Neutrophil (primary cell): ENCODE results near the gene KLHL21.
A peak's percentile ranks its signal among the peaks of the same experiment; 100 is the strongest.
"Not testable (repeated sequence)": the region's sequence is repeated elsewhere in the genome, so short reads cannot be mapped to it uniquely, and the experiment has no call there.

Experiments
- H3K27ac ChIP-seq: fragments of 200-600 bp; sonication (generic); 2 replicates; pipeline ENCODE4 v1.5.1; 2016; ENCODE audit warnings: mild to moderate bottlenecking, moderate library complexity
- H3K27me3 ChIP-seq: fragments of 200-600 bp; sonication (generic); 2 replicates; pipeline ENCODE4 v1.6.0; 2016; ENCODE audit warnings: mild to moderate bottlenecking
- H3K36me3 ChIP-seq: fragments of 200-600 bp; sonication (generic); 2 replicates; pipeline ENCODE4 v1.5.1; 2017
- H3K4me1 ChIP-seq, 2 experiments: fragments of 200-600 bp in 1 of 2; sonication (generic) in 1 of 2; 1 replicate in 1 of 2; 2 replicates in 1 of 2; pipeline versions ENCODE4 v1.5.1 to v1.6.1; 2013 to 2016; ENCODE audit warnings: low read depth in 1 of 2, low read length in 1 of 2, mild to moderate bottlenecking in 1 of 2, moderate library complexity in 1 of 2; ENCODE audit not compliant: control insufficient read depth in 1 of 2, insufficient read depth in 1 of 2
- H3K4me3 ChIP-seq, 2 experiments: fragments of 200-600 bp in 1 of 2; sonication (generic) in 1 of 2; 1 replicate in 1 of 2; 2 replicates in 1 of 2; pipeline ENCODE4 v1.5.1; 2013 to 2016; ENCODE audit warnings: low read depth in 1 of 2, low read length in 1 of 2, mild to moderate bottlenecking in 1 of 2, moderate library complexity in 1 of 2
- H3K9me3 ChIP-seq: fragments of 200-600 bp; sonication (generic); 2 replicates; pipeline ENCODE4 v1.5.1; 2016
- CTCF ChIP-seq: fragments of 200-600 bp; sonication (generic); IDR thresholded peaks from 2 replicates; pipeline ENCODE4 v1.5.1; 2016; ENCODE audit warnings: antibody characterized with exemption

The KLHL21 gene

GRCh38 chr1:6570100-6570499 lies 32.6 kb downstream of the KLHL21 start:
- TF ChIP-seq CTCF: no peak
- H3K4me1 ChIP-seq: no peaks in the 10 kb centered on the region
- H3K27ac ChIP-seq: no peak overlapping the region
- H3K9me3 ChIP-seq: no peaks in the 10 kb centered on the region
- H3K4me3 ChIP-seq: no peak overlapping the region
- peaks cover 29% of the 10 kb centered on the region for H3K27me3 ChIP-seq
- no peaks in the 10 kb centered on the region for H3K36me3 ChIP-seq

GRCh38 chr1:6569033-6569432 lies 33.6 kb downstream of the KLHL21 start:
- no peak overlapping the region for H3K27ac ChIP-seq
- TF ChIP-seq CTCF: no peak
- H3K27me3 ChIP-seq: peaks cover 40% of the 10 kb centered on the region
- H3K4me3 ChIP-seq: no peak overlapping the region
- H3K9me3 ChIP-seq: no peaks in the 10 kb centered on the region
- no peaks in the 10 kb centered on the region for H3K4me1 ChIP-seq
- H3K36me3 ChIP-seq: no peaks in the 10 kb centered on the region

GRCh38 chr1:6560267-6560666 lies 42.4 kb downstream of the KLHL21 start:
- no peak overlapping the region for H3K27ac ChIP-seq
- H3K27me3 ChIP-seq: peaks cover 40% of the 10 kb centered on the region
- H3K4me1 ChIP-seq: no peaks in the 10 kb centered on the region
- H3K9me3 ChIP-seq: no peaks in the 10 kb centered on the region
- no peaks in the 10 kb centered on the region for H3K36me3 ChIP-seq
- no peak for TF ChIP-seq CTCF
- H3K4me3 ChIP-seq: no peak overlapping the region

- H3K27ac ChIP-seq, H3K4me3 ChIP-seq, H3K9me3 ChIP-seq, H3K4me1 ChIP-seq, H3K36me3 ChIP-seq: not testable (repeated sequence)
- H3K27me3 ChIP-seq: peaks cover 29% of the 10 kb centered on the region
Measured at GRCh38 chr1:6559161-6559560, 43.5 kb downstream of the KLHL21 start.

- Histone ChIP-seq H3K27ac (no peak overlapping the region), H3K36me3 (no peaks in the 10 kb centered on the region), H3K9me3 (no peaks in the 10 kb centered on the region), H3K4me3 (no peak overlapping the region), H3K4me1 (peaks cover 14 to 15% of the 10 kb centered on the region in 2 experiments), H3K27me3 (peaks cover 14% of the 10 kb centered on the region)
- no peak for TF ChIP-seq CTCF
Measured at GRCh38 chr1:6557597-6557996, 45.1 kb downstream of the KLHL21 start.

GRCh38 chr1:6554907-6555778 lies 47.5 kb downstream of the KLHL21 start, which contains the start of gene TAS1R1:
Gene TAS1R1, plus strand, starts transcription at chr1:6555307. Its CDS starts 67 bp downstream, at chr1:6555374.
- Histone ChIP-seq H3K27me3 (no peaks in the 10 kb centered on the region), H3K4me3 (peak within 1 kb of the TSS; percentile 71 to 74), H3K27ac (peak within 1 kb of the TSS; percentile 56), H3K4me1 (peaks cover 14 to 15% of the 10 kb centered on the region in 2 experiments), H3K36me3 (peaks cover 5% of the 10 kb centered on the region), H3K9me3 (no peaks in the 10 kb centered on the region)
- no peak for TF ChIP-seq CTCF
